ENCODE measurements around the gene SLC6A13. TPM values are rescaled to one million over a fixed set of nuclear protein-coding genes. Genes with fewer than 3 reads are reported as not detected.

The SLC6A13 gene
- polyA plus RNA-seq, 1 experiment: not detected

DNA sequence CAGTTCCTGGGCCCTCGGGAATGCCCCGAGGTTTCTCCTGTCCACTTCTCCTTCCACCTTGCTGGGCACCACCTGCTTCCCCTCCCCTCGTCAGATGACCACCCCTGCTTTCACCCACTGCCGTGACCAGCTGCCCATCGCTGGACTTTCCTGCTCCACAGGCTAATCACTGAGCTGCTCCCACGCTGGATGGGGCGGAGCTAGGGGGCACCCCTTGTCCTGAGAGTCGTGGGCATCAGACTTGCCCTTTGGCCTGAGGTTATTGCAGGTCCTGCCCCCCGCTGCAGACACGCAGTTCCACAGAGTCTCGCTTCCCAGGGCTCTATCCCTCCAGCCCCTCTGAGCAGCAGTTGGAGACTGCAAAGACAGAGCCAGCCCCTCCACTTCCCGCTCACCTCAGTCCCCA lies 49.1 kb downstream of the SLC6A13 start:
- H3K4me3 ChIP-seq (ENCODE audit: low read depth, low read length): no peak overlapping the region
- no peak for DNase-seq (ENCODE audit: low read depth, low spot score)
- TF ChIP-seq, protein P1, sequence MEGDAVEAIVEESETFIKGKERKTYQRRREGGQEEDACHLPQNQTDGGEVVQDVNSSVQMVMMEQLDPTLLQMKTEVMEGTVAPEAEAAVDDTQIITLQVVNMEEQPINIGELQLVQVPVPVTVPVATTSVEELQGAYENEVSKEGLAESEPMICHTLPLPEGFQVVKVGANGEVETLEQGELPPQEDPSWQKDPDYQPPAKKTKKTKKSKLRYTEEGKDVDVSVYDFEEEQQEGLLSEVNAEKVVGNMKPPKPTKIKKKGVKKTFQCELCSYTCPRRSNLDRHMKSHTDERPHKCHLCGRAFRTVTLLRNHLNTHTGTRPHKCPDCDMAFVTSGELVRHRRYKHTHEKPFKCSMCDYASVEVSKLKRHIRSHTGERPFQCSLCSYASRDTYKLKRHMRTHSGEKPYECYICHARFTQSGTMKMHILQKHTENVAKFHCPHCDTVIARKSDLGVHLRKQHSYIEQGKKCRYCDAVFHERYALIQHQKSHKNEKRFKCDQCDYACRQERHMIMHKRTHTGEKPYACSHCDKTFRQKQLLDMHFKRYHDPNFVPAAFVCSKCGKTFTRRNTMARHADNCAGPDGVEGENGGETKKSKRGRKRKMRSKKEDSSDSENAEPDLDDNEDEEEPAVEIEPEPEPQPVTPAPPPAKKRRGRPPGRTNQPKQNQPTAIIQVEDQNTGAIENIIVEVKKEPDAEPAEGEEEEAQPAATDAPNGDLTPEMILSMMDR (IDR thresholded peaks at IDR 0.05; ENCODE audit: low read depth, low read length): no peak
- H3K27me3 ChIP-seq (ENCODE audit: control insufficient read depth, insufficient read depth, low read length): peaks cover 62% of the 10 kb centered on the region
- POLR2A ChIA-PET: no interaction called here
- H3K27ac ChIP-seq (ENCODE audit: low read depth, low read length): no peak overlapping the region
- no peaks in the 10 kb centered on the region for H3K9me3 ChIP-seq (ENCODE audit: control insufficient read depth, insufficient read depth, low read length)
- CTCF ChIA-PET: no interaction called here

DNA sequence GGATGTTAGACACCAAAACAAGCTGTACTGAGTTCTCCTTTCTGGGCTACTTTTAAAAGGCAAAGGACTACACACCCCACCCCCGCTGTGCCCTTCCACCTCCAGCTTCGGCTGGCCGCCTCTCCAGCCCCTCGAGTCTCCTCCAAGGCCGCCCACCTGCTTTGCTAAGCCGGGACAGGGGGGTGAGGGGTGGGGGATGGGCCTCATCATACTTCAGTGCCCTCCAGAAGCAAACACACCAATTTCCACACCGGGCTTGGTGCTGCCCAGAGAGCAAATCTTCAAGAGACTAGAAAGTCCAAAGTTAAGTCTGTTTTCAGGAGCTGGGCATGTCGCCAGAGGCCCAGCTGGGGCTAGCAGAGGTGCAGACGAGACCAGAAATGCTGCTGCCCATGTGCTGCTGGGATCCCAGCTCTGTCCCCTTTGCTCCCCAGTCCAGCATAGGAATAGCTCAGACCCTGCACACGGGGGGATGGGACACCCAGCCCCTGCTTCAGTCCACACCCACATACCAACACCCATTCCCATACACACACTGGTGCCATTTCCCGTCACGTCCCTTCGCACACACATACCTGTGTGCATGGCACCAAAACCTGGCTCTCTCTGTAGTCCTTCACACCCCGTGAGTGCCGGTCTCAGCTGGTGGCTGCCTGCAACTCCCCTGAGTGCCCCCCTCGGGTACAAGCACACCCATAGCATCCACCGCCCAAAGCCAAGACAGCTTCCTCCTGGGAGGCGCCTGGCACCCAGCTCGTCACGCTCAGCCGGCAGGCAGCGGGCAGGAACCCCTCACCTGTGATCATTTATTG lies 49.7 kb downstream of the SLC6A13 start:
- no peak for DNase-seq (ENCODE audit: low read depth, low spot score)
- ChIA-PET CTCF (no interaction called here), POLR2A (no interaction called here)
- peaks cover 59% of the 10 kb centered on the region for H3K27me3 ChIP-seq (ENCODE audit: control insufficient read depth, insufficient read depth, low read length)
- H3K27ac ChIP-seq (ENCODE audit: low read depth, low read length): no peak overlapping the region
- TF ChIP-seq, protein P1 (IDR thresholded peaks at IDR 0.05; ENCODE audit: low read depth, low read length): no peak
- H3K4me3 ChIP-seq (ENCODE audit: low read depth, low read length): no peak overlapping the region
- no peaks in the 10 kb centered on the region for H3K9me3 ChIP-seq (ENCODE audit: control insufficient read depth, insufficient read depth, low read length)

DNA sequence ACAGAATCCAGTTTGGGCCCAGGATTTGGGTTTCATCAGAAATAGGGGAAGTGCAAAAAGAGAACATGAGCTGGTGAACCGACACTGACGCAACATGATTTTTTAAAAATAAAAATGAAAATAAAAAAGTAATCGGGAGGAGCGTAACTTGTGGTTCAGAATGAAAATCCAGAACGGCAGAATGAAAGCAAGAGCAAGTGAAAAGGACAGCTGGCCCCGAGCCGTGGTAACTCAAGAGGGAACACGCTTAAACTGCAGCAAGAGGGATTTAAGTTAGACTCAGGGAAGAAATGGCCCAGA lies 50.3 kb downstream of the SLC6A13 start:
- Histone ChIP-seq H3K9me3 (ENCODE audit: control insufficient read depth, insufficient read depth, low read length) (no peaks in the 10 kb centered on the region), H3K27me3 (ENCODE audit: control insufficient read depth, insufficient read depth, low read length) (peaks cover 62% of the 10 kb centered on the region), H3K27ac (ENCODE audit: low read depth, low read length) (no peak overlapping the region), H3K4me3 (ENCODE audit: low read depth, low read length) (no peak overlapping the region)
- TF ChIP-seq, protein P1 (IDR thresholded peaks at IDR 0.05; ENCODE audit: low read depth, low read length): no peak
- POLR2A ChIA-PET: no interaction called here
- DNase-seq (ENCODE audit: low read depth, low spot score): no peak
- CTCF ChIA-PET: no interaction called here

DNA sequence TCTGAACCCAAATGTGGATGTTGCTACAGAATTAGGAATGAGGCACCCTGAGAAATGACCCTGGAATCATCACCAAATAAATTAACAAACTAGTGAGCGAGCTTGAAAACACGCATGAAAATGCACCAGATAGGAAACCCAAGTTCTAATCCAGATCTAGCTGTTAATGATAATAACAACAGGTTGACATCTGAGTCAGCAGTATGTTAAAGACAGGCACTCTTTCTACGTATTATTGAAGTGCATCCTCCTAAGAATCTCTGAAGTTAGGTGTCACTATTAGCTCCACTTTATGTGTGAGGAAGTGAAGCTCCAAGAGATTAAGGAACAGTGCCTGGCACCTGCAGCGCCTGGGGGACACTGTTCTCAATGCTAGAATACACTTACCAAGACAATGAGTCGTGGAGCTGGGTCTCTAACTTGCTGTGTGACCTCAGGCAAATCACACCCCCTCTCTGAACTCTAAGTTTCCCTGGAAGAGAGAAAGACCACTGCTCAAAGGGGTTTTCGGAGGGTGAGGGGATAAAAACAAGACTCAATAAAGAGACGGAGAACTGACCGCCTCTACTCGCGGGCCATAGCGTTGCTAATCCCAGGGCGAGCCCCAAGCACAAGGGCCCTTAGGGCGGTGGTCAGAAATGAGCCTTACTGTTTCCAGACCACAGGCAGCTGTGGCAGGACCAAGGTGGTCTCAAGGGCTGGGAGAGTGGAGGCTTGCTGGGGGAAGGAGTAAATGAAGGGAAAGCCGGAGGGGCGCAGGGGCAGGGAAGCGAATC lies 50.8 kb downstream of the SLC6A13 start:
- DNase-seq (ENCODE audit: low read depth, low spot score): no peak
- CTCF ChIA-PET: no interaction called here
- POLR2A ChIA-PET: no interaction called here
- H3K9me3 ChIP-seq (ENCODE audit: control insufficient read depth, insufficient read depth, low read length): no peaks in the 10 kb centered on the region
- H3K27ac ChIP-seq (ENCODE audit: low read depth, low read length): no peak overlapping the region
- no peak overlapping the region for H3K4me3 ChIP-seq (ENCODE audit: low read depth, low read length)
- TF ChIP-seq, protein P1 (IDR thresholded peaks at IDR 0.05; ENCODE audit: low read depth, low read length): no peak
- H3K27me3 ChIP-seq (ENCODE audit: control insufficient read depth, insufficient read depth, low read length): peaks cover 64% of the 10 kb centered on the region

DNA sequence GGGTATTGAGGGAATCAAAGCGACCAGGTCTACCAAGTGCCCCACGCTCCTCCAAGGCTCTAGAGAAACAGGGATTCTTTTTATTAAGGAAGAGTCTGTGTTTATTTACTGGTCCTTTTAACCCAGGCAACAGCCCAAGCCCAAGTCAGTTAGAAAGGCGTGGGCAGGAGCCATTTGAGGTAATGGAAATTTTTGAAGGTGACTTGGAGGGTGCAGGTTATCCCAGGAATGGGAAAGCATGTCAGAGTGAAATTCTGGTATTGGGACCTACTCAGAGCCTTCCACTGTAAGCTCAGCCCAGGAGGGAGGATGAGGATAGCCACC lies 51.5 kb downstream of the SLC6A13 start:
- Histone ChIP-seq H3K9me3 (ENCODE audit: control insufficient read depth, insufficient read depth, low read length) (no peaks in the 10 kb centered on the region), H3K27ac (ENCODE audit: low read depth, low read length) (no peak overlapping the region), H3K4me3 (ENCODE audit: low read depth, low read length) (no peak overlapping the region), H3K27me3 (ENCODE audit: control insufficient read depth, insufficient read depth, low read length) (peaks cover 66% of the 10 kb centered on the region)
- CTCF ChIA-PET: no interaction called here
- TF ChIP-seq, protein P1 (IDR thresholded peaks at IDR 0.05; ENCODE audit: low read depth, low read length): no peak
- no peak for DNase-seq (ENCODE audit: low read depth, low spot score)
- POLR2A ChIA-PET: no interaction called here
